Fibroblast of the aortic adventitia (primary cell): Measurements from ENCODE around the gene BCAS3. TPM values are rescaled to one million over a fixed set of nuclear protein-coding genes. Genes with fewer than 3 reads are reported as not detected.
"Not testable (repeated sequence)": the region's sequence is repeated elsewhere in the genome, so short reads cannot be mapped to it uniquely, and the experiment has no call there.

Experiments used
- DNase-seq: peaks from one replicate; pipeline ENCODE4 v3.0.0-alpha.2; 2010; ENCODE audit warnings: low read depth
- H3K4me3 ChIP-seq: 2 replicates; pipeline ENCODE4 v1.5.1; 2011; ENCODE audit warnings: low read depth, mild to moderate bottlenecking, control low read depth, low read length, moderate library complexity
- total RNA-seq: library from RNA; depleted of rRNA; stranded (reverse); fragments of >200 nt; gene quantifications from 2 replicates; pipeline ENCODE4 v1.2.3, GENCODE V29; 2012; ENCODE audit warnings: low replicate concordance
- TF ChIP-seq, protein P1 (sequence below): IDR thresholded peaks from 2 replicates; pipeline ENCODE4 v1.5.1; 2011; ENCODE audit warnings: mild to moderate bottlenecking, low read length, control low read depth, inconsistent platforms; ENCODE audit not compliant: insufficient read depth

BCAS3 gene
- total RNA-seq, 1 donor: 29.6 TPM

DNA sequence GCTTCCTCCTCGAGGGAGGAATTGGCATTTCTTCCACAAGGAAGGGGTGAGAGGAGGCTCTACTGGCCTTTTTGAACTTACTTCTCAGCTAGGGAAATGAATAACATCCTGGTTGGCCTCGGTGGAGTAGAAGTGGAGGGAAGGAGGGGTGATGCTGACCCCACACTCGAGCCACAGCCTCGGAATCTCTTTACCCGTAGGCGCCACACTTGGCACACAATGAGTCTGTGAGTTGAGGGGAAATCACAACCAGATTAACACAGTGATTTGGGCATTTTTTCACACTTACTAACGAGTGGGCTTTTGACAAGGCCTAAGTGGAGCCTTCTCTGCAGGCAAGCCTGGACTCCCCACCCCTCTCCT, 674.7 kb downstream of the BCAS3 start:
- H3K4me3 ChIP-seq: no peak overlapping the region
- TF ChIP-seq, protein P1, sequence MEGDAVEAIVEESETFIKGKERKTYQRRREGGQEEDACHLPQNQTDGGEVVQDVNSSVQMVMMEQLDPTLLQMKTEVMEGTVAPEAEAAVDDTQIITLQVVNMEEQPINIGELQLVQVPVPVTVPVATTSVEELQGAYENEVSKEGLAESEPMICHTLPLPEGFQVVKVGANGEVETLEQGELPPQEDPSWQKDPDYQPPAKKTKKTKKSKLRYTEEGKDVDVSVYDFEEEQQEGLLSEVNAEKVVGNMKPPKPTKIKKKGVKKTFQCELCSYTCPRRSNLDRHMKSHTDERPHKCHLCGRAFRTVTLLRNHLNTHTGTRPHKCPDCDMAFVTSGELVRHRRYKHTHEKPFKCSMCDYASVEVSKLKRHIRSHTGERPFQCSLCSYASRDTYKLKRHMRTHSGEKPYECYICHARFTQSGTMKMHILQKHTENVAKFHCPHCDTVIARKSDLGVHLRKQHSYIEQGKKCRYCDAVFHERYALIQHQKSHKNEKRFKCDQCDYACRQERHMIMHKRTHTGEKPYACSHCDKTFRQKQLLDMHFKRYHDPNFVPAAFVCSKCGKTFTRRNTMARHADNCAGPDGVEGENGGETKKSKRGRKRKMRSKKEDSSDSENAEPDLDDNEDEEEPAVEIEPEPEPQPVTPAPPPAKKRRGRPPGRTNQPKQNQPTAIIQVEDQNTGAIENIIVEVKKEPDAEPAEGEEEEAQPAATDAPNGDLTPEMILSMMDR: no peak
- no peak for DNase-seq

DNA sequence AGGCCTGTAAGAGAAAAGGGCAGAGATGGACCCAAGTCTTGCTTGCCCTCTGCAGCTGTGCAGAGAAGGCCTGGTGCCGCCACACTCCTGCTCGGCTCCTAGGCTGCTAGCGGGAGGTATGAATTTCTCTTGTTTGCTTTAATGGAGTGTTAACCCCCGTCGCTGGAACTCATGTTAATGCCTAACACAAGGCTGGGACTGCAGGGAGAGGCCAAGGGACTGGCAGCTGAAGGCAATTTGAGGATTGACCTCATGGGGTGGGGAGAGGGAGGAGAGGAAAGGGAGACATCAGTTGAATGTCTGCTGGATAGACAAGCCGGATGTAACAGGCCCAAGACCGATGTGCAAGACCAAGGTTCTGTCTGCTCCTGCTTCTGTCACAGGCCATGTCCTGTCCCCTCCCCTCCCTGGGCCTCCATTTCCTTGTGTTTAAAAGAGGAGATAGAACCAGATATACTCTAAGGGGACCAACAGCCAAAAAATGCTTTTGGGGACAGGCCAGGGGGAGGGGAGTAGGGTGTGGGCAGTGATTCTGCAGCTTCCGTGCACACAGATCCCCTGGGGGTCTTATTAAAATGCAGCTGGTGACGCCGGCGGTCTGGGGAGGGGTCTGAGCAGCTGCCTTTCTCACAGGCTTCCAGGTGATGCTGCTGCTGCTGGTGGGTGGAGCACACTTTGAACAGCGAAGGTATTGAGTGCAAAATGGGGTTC, 675.3 kb downstream of the BCAS3 start:
- no peak overlapping the region for H3K4me3 ChIP-seq
- DNase-seq: no peak
- TF ChIP-seq, protein P1: no peak

DNA sequence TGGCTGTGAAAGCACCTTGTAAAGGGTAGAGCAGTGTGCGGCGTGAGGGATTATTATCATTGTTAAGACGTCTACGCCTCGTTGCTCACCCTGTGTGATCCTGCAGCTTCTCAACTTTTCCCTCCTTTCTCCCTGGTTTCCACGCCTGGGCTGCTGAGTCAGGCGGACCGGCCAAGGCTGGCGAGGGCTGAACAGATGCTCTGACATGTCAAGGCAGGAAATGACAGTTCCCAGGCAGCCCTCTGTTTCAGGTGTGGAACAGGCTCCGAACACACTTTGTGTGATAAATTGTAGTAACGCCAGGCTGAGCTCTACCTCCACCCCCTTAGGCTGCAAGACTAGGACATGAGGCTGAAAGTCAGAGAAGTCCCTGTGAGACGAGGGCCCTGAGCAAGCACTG, 676.0 kb downstream of the BCAS3 start:
- H3K4me3 ChIP-seq: no peak overlapping the region
- no peak for DNase-seq
- TF ChIP-seq, protein P1: no peak

DNA sequence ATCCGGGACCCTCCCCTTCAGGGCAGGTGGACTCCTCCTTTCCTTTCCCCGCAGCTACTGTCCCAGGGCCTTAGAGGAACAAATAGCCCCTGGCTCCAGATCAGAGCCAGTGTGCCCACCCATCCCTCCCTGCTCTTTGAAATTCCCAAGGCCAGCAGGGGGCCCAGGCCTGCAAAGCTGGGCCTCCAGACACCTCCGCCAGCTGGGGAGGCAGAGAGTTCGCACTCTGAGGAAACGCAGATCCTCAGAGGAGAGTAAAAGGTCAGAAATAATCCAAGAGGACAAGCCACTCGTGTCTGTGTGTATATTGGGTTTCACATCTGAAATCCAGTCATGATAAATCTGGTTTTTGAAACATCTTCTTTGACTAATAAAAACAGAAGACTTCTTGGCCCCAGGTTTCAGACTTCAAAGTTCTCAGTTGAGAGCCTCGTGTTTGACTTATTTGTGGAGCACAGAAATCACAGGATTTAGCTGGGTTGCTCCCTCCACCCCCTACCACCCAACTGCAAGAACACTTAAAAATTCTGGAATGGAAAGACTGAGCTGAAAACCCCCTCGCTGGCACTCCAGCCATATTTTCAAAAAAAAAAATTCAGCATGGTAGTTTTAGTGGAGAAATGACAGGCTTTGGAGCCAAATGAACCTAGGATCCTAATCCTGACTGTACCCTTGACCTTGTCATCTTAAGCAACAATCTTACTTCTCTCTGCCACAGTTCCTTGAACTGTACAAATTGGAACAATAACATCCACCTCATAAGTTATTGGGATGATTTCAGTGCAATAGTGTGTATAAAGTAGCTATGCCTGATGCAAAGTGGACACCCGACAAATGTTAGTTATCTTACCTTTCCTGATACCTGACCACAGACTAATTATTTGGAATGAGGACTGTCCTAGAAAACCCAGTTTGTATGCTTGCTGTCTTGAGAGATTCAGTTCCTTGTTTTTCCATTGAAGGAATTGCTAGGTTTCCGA, 677.5 kb downstream of the BCAS3 start:
- no peak overlapping the region for H3K4me3 ChIP-seq
- DNase-seq: no peak
- TF ChIP-seq, protein P1: no peak

DNA sequence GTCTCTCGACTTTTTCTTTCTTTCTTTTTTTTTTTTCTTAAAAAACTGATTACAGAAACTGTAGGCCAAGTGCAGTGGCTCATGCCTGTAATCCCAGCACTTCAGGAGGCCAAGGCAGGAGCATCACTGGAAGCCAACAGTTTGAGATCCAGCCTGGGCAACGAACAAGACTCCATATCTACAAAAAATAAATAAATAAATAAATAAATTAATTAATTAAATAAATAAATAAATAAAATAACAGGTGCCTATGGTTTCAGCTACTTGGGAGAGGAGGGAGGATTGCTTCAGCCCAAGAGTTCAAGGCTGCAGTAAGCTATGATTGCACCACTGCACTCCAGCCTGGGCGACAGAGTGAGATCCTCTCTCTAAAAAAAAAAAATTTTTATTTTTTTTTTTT, 679.4 kb downstream of the BCAS3 start:
- H3K4me3 ChIP-seq, DNase-seq: not testable (repeated sequence)

DNA sequence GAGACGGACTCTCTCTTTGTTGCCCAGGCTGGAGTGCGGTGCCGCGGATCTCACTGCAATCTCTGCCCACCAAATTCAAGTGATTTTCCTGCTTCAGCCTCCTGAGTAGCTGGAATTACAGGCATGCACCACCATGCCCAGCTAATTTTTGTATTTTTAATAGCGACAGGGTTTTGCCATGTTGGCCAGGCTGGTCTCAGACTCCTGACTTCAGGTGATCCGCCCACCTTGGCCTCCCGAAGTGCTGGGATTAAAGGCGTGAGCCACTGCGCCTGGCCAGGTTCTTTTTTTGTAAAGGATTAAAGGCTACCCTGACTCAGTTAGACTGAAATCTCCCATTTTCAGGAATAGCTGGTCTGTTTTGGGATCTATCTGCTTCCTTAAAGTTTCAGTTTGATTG, 681.9 kb downstream of the BCAS3 start:
- H3K4me3 ChIP-seq, DNase-seq: not testable (repeated sequence)

DNA sequence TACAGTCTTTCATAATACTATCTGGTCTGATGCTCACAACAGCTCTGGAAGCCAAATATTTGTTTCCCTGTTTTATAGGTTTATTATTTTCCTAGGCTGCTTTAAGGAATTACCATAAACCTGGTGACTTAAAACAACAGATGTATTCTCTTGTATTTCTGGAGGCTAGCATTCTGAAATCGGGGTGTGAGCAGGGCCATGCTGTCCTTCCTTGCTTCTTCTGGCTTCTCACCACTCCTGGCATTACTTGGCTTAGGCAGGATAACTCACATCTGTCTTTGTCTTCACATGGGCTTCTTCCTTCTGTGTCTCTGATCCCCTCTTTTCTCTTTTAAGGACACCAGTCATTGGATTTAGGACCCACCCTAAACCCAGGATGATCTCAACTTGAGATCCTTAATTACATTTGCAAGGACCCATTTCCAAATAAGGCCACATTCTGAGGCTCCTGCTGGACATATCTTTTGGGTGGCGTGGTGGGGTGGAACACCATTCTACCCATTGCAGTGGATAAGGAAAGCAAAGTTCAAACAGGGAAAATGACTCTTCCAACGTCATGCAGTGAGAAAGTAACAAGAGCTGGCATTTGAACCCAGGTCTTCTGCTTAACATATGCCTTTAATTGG, 682.8 kb downstream of the BCAS3 start:
- no peak overlapping the region for H3K4me3 ChIP-seq
- TF ChIP-seq, protein P1: no peak
- no peak for DNase-seq
